K562 (cell line): ENCODE results near the gene RNF112. TPM values are rescaled to one million over a fixed set of nuclear protein-coding genes. Genes with fewer than 3 reads are reported as not detected.

ENCODE experiments used
- ATAC-seq: fragments of 200-7000 bp; cut with Tn5 transposase; 3 replicates; pipeline ENCODE4 v1.9.1; 2020; ENCODE audit warnings: moderate library complexity
- BruUV-seq: library from RNA; stranded (reverse); fragments of 400-500 nt; replicated peaks from 2 replicates; lab custom pipeline; 2021; lab: Mats Ljungman, UMichigan
- CTCF ChIA-PET: fragments of 300-600 bp; formaldehyde crosslinking; extraction: SDS; loops from one replicate; lab custom pipeline; 2021; ENCODE audit warnings: low intra/inter-chr PET ratio; lab: Yijun Ruan, JAX
- POLR2A ChIA-PET: fragments of 300-600, 350-650 bp; sonication (Branson Sonifier 250); formaldehyde crosslinking; extraction: SDS; loops from one replicate; lab custom pipeline; 2021; ENCODE audit warnings: antibody characterized with exemption, inconsistent platforms; lab: Yijun Ruan, JAX
- DNase-seq, 4 experiments: peaks; one replicate each; pipeline versions ENCODE4 v3.0.0 to v3.0.0-alpha.2; 2011 to 2018; ENCODE audit warnings: low spot score in 3 of 4, mixed read lengths in 3 of 4; ENCODE audit errors: extremely low read depth in 1 of 4
- FAIRE-seq: peaks from 2 replicates; lab custom pipeline; 2011; peaks lifted over from hg19 to GRCh38; lab: Jason Lieb, UNC
- H2AFZ ChIP-seq: 2 replicates; pipeline ENCODE4 v1.6.0; 2011; ENCODE audit warnings: low read depth, low read length, control low read depth, inconsistent platforms
- H3K27ac ChIP-seq: fragments of 200-600 bp; 3 replicates; pipeline ENCODE4 v1.8.0; 2011; ENCODE audit warnings: low read depth, mild to moderate bottlenecking, control low read depth, inconsistent platforms, low read length, moderate library complexity, mixed read lengths; ENCODE audit errors: extremely low read depth
- H3K27me3 ChIP-seq, 2 experiments: fragments of 300-600 bp in 1 of 2; 2 replicates in 1 of 2; 3 replicates in 1 of 2; pipeline versions ENCODE4 v1.6.0 to v1.8.0; 2011; ENCODE audit warnings: inconsistent platforms in 2 of 2, low read length in 2 of 2, mild to moderate bottlenecking in 1 of 2, mixed read lengths in 1 of 2, moderate library complexity in 1 of 2; ENCODE audit not compliant: control insufficient read depth in 2 of 2, insufficient read depth in 2 of 2
- H3K36me3 ChIP-seq: fragments of 300-600 bp; 3 replicates; pipeline ENCODE4 v1.8.0; 2011; ENCODE audit warnings: mild to moderate bottlenecking, low read length, inconsistent platforms; ENCODE audit not compliant: control insufficient read depth, insufficient read depth
- H3K4me1 ChIP-seq, 2 experiments: fragments of 200-600 bp in 1 of 2; replicated peaks in 1 of 2; 2 replicates in 1 of 2; 3 replicates in 1 of 2; pipeline versions ENCODE4 v1.5.1 to v1.8.0; 2011; ENCODE audit warnings: inconsistent platforms in 2 of 2, low read length in 2 of 2, mild to moderate bottlenecking in 1 of 2, mixed read lengths in 1 of 2, moderate library complexity in 1 of 2; ENCODE audit not compliant: control insufficient read depth in 2 of 2, insufficient read depth in 2 of 2
- H3K4me2 ChIP-seq: 2 replicates; pipeline ENCODE4 v1.6.1; 2011; ENCODE audit warnings: low read length, control low read depth, inconsistent platforms, mixed read lengths; ENCODE audit not compliant: insufficient read depth
- H3K4me3 ChIP-seq: fragments of 200-600 bp; sonication (generic), shearing (Covaris generic); 2 replicates; pipeline ENCODE4 v1.5.1; 2016; ENCODE audit warnings: control low read depth, inconsistent platforms
- H3K79me2 ChIP-seq: fragments of 200-600 bp; 3 replicates; pipeline ENCODE4 v1.8.0; 2011; ENCODE audit warnings: low read length, inconsistent platforms; ENCODE audit not compliant: control insufficient read depth, insufficient read depth
- H3K9ac ChIP-seq, 2 experiments: 2 replicates each; pipeline versions ENCODE4 v1.6.0 to v1.6.1; 2011; ENCODE audit warnings: low read depth in 2 of 2, low read length in 2 of 2, control low read depth in 1 of 2, inconsistent platforms in 1 of 2, mild to moderate bottlenecking in 1 of 2, mixed read lengths in 1 of 2; ENCODE audit not compliant: insufficient read depth in 1 of 2
- H3K9me1 ChIP-seq: one replicate; pipeline ENCODE4 v1.6.0; 2011; ENCODE audit warnings: inconsistent platforms, mild to moderate bottlenecking, low read length, moderate library complexity; ENCODE audit not compliant: control insufficient read depth, insufficient read depth
- H3K9me3 ChIP-seq: replicated peaks from 2 replicates; pipeline ENCODE4 v1.5.1; 2011; ENCODE audit warnings: low read depth, low read length, inconsistent platforms; ENCODE audit not compliant: control insufficient read depth, insufficient read depth
- H4K20me1 ChIP-seq: replicated peaks from 2 replicates; pipeline ENCODE4 v1.6.1; 2011; ENCODE audit warnings: low read length, inconsistent platforms, mixed read lengths; ENCODE audit not compliant: control insufficient read depth, insufficient read depth
- BCOR ChIP-seq: fragments of 450-650 bp; IDR thresholded peaks from 2 replicates; pipeline ENCODE4 v1.6.1; 2016
- NEUROD1 ChIP-seq: fragments of 150-350 bp; IDR thresholded peaks from 2 replicates; pipeline ENCODE4 v1.6.1; 2014; ENCODE audit warnings: borderline replicate concordance, low read length, low read depth; ENCODE audit not compliant: partially characterized antibody
- RBM25 ChIP-seq: fragments of 200-400 bp; formaldehyde crosslinking; IDR thresholded peaks from 2 replicates; pipeline ENCODE4 v1.6.1; 2018; ENCODE audit warnings: low read length, low read depth, moderate library complexity; ENCODE audit not compliant: severe bottlenecking
- TEAD1 ChIP-seq, 2 experiments: fragments of 450-650 bp in 1 of 2; sonication (generic) in 1 of 2; formaldehyde crosslinking; IDR thresholded peaks; 2 replicates each; pipeline versions ENCODE4 v1.4.0 to v1.8.0; 2020 to 2022; ENCODE audit warnings: mild to moderate bottlenecking in 2 of 2, missing genetic modification reagents in 1 of 2
- TEAD4 ChIP-seq, 2 experiments: sonication (generic) in 1 of 2; formaldehyde crosslinking in 1 of 2; IDR thresholded peaks; 2 replicates each; pipeline versions ENCODE4 v1.6.1 to v1.8.0; 2012 to 2022; ENCODE audit warnings: borderline replicate concordance in 1 of 2, inconsistent platforms in 1 of 2, low read length in 1 of 2, mild to moderate bottlenecking in 1 of 2, missing genetic modification reagents in 1 of 2
- ZFP36 ChIP-seq: fragments of 150-350 bp; IDR thresholded peaks from 2 replicates; pipeline ENCODE4 v1.6.1; 2018; ENCODE audit warnings: low read length, low read depth; ENCODE audit not compliant: partially characterized antibody
- ZNF3 ChIP-seq: fragments of 250-450 bp; sonication (Bioruptor Pico); IDR thresholded peaks from 2 replicates; pipeline ENCODE4 v1.5.0; 2021; ENCODE audit warnings: mild to moderate bottlenecking, moderate library complexity
- whole genome bisulfite sequencing: fragments of 100-300 bp; shearing (Covaris generic); methylation state at CpG from one replicate; pipeline ENCODE4 v1.1.6; 2016; ENCODE audit warnings: low coverage, mixed read lengths; ENCODE audit not compliant: insufficient coverage; ENCODE audit errors: missing lambda C conversion rate; 5-methylcytosine and 5-hydroxymethylcytosine counted together
- in situ Hi-C: fragments of 300-500 bp; cut with MboI; formaldehyde crosslinking; loops from 4 replicates; pipeline ENCODE4 v1.15.0; 2018; ENCODE audit warnings: inconsistent platforms, mixed read lengths
- intact Hi-C: fragments of 100-400 bp; cut with micrococcal nuclease; formaldehyde crosslinking; loops from 2 replicates; pipeline ENCODE4 v1.14.2; 2022
- polyA plus RNA-seq, 8 experiments: library from polyadenylated mRNA; depleted of rRNA in 4 of 8; stranded (reverse) in 5 of 8; unstranded in 3 of 8; fragments of >200 nt; fragmentation: Nextera tagmentation in 2 of 8; fragmentation: Illumina TruSeq in 1 of 8; extraction: Ambion mirVana in 2 of 8; extraction: Trizol in 1 of 8; gene quantifications; 2 replicates each; pipeline versions ENCODE4 v1.2.1 to v1.2.3, GENCODE V29; 2011 to 2014; ENCODE audit warnings: inconsistent platforms in 1 of 8, missing spikeins in 1 of 8
- total RNA-seq, 7 experiments: library from RNA; depleted of rRNA in 6 of 7; stranded (reverse); fragments of >200 nt in 6 of 7; fragmentation: Illumina TruSeq in 2 of 7; extraction: Trizol in 2 of 7; gene quantifications; 2 replicates each; pipeline versions ENCODE4 v1.2.1 to v1.2.3, GENCODE V29; 2011 to 2021; ENCODE audit warnings: low replicate concordance in 1 of 7
- TF ChIP-seq, protein P1 (sequence below), 2 experiments: fragments of 450-650 bp; conservative IDR thresholded peaks; 2 replicates each; pipeline ENCODE4 v1.6.1; 2017; ENCODE audit warnings: mild to moderate bottlenecking in 2 of 2, moderate library complexity in 2 of 2

Gene RNF112
- total and polyA plus RNA-seq, 9 of the 15 experiments (the other 6 are each of a cell fraction or from before 2014, with no cell fraction given) = 0.05 TPM; not detected in 8

DNA sequence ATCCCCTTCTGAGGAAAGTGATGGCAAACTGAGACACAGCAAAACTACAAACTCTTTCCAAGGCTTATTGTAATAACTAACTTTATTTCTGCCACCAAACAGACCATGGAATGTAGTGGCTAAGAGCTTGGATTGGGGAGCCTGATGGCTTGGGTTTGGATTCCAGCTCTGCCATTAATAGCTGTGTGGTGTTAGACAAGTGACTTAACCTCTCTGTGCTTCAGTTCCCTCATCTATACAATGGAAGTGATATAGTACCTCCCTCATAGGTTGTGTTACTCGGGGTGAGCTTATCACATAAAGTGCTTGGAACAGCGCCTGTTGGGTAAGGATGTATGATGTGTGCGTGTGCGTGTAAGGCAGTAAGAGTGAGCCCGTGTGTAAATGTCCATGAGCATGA, 5.9 kb upstream of the RNF112 start:
- Histone ChIP-seq H4K20me1 (no peaks in the 10 kb centered on the region), H3K27ac (no peak overlapping the region), H3K9me1 (no peaks in the 10 kb centered on the region), H3K27me3 (peaks cover 2 to 21% of the 10 kb centered on the region in 2 experiments; a peak in 4 of 5 replicates), H3K4me2 (no peak overlapping the region), H3K4me1 (no peaks in the 10 kb centered on the region; a peak in 1 of 5 replicates), H3K36me3 (no peaks in the 10 kb centered on the region), H3K9ac (no peak overlapping the region), H2AFZ (no peak overlapping the region), H3K4me3 (no peak overlapping the region), H3K9me3 (no peaks in the 10 kb centered on the region), H3K79me2 (no peaks in the 10 kb centered on the region)
- FAIRE-seq = no peak
- CTCF ChIA-PET = no interaction called here
- POLR2A ChIA-PET = interaction anchor here (0.8 kb wide), 1 partner anchor 8 kb away, joined by 4 read pairs; no protein-coding TSS in a partner anchor
- ATAC-seq = no peak
- peak; percentile 56 for TF ChIP-seq ZFP36
- TF ChIP-seq, protein P1, sequence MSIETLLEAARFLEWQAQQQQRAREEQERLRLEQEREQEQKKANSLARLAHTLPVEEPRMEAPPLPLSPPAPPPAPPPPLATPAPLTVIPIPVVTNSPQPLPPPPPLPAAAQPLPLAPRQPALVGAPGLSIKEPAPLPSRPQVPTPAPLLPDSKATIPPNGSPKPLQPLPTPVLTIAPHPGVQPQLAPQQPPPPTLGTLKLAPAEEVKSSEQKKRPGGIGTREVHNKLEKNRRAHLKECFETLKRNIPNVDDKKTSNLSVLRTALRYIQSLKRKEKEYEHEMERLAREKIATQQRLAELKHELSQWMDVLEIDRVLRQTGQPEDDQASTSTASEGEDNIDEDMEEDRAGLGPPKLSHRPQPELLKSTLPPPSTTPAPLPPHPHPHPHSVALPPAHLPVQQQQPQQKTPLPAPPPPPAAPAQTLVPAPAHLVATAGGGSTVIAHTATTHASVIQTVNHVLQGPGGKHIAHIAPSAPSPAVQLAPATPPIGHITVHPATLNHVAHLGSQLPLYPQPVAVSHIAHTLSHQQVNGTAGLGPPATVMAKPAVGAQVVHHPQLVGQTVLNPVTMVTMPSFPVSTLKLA (conservative IDR thresholded peaks at IDR 0.05) = no peak
- no peak for TF ChIP-seq ZNF3 (CRISPR knock-in tag)
- no peak for TF ChIP-seq TEAD4 (IDR thresholded peaks at IDR 0.05; ENCODE audit: low read length)
- TF ChIP-seq TEAD4 (CRISPR knock-in tag; IDR thresholded peaks at IDR 0.05; ENCODE audit: borderline replicate concordance) = no peak
- TF ChIP-seq TEAD1 (CRISPR knock-in tag; IDR thresholded peaks at IDR 0.05) = no peak
- TF ChIP-seq NEUROD1 = no peak
- TF ChIP-seq BCOR = peak; percentile 44; the same call in 1 of the 2 replicates
- TF ChIP-seq RBM25 = peak; percentile 81
- no TSS peak for BruUV-seq
- no peak for DNase-seq
- intact Hi-C loops (no loop called here), in situ Hi-C loops (no loop called here)
- WGBS = 43% methylated on average over 5 of the region's 5 CpGs
